WTC11 (cell line): ENCODE results near the gene CDK3.

Experiments
- CDX4 ChIP-seq: fragments of 250-450 bp; sonication (Bioruptor Pico); IDR thresholded peaks from 2 replicates; pipeline ENCODE4 v1.9.0; 2021; ENCODE audit warnings: moderate library complexity, mild to moderate bottlenecking, inconsistent platforms, borderline replicate concordance
- CREB1 ChIP-seq: sonication (generic); formaldehyde crosslinking; IDR thresholded peaks from 2 replicates; pipeline ENCODE4 v1.8.0; 2023; ENCODE audit warnings: mild to moderate bottlenecking, missing genetic modification reagents
- CTCF ChIP-seq: fragments of 200-600 bp; IDR thresholded peaks from 2 replicates; pipeline ENCODE4 v1.8.0; 2022; ENCODE audit warnings: antibody characterized with exemption
- E2F4 ChIP-seq: sonication (generic); formaldehyde crosslinking; IDR thresholded peaks from 2 replicates; pipeline ENCODE4 v1.8.1; 2022; ENCODE audit warnings: low read depth, mild to moderate bottlenecking, moderate library complexity, missing genetic modification reagents, borderline replicate concordance
- ESRRA ChIP-seq: sonication (generic); formaldehyde crosslinking; IDR thresholded peaks from 2 replicates; pipeline ENCODE4 v1.8.1; 2022; ENCODE audit warnings: mild to moderate bottlenecking, missing genetic modification reagents, borderline replicate concordance
- FOXP4 ChIP-seq: sonication (generic); formaldehyde crosslinking; IDR thresholded peaks from 2 replicates; pipeline ENCODE4 v1.8.0; 2022; ENCODE audit warnings: mild to moderate bottlenecking, missing genetic modification reagents
- GABPB1 ChIP-seq: sonication (generic); formaldehyde crosslinking; IDR thresholded peaks from 2 replicates; pipeline ENCODE4 v1.8.1; 2023; ENCODE audit warnings: mild to moderate bottlenecking, missing genetic modification reagents
- HMGXB4 ChIP-seq: sonication (generic); formaldehyde crosslinking; IDR thresholded peaks from 2 replicates; pipeline ENCODE4 v1.8.1; 2023; ENCODE audit warnings: mild to moderate bottlenecking, moderate library complexity, missing genetic modification reagents
- ZBTB43 ChIP-seq: sonication (generic); formaldehyde crosslinking; IDR thresholded peaks from 2 replicates; pipeline ENCODE4 v1.8.1; 2023; ENCODE audit warnings: mild to moderate bottlenecking, missing genetic modification reagents
- ZNF121 ChIP-seq: sonication (generic); formaldehyde crosslinking; IDR thresholded peaks from 2 replicates; pipeline ENCODE4 v1.8.0; 2023; ENCODE audit warnings: missing genetic modification reagents

- TF ChIP-seq ZNF121 = no peak
- no peak for TF ChIP-seq FOXP4 (CRISPR knock-in tag)
- TF ChIP-seq E2F4 = no peak
- no peak for TF ChIP-seq HMGXB4 (CRISPR knock-in tag)
- TF ChIP-seq CTCF = no peak
- no peak for TF ChIP-seq CDX4 (CRISPR knock-in tag)
- TF ChIP-seq ESRRA = no peak
- no peak for TF ChIP-seq GABPB1 (CRISPR knock-in tag)
- no peak for TF ChIP-seq CREB1 (CRISPR knock-in tag)
- TF ChIP-seq ZBTB43 = no peak
Measured at GRCh38 chr17:76004750-76005262, 4.2 kb downstream of the CDK3 start.
